Measurements from ENCODE around the gene ASRGL1. TPM values are rescaled to one million over a fixed set of nuclear protein-coding genes. Genes with fewer than 3 reads are reported as not detected.

ASRGL1 gene
- total RNA-seq, 1 experiment from 2014 or later, result 51.6 TPM

DNA sequence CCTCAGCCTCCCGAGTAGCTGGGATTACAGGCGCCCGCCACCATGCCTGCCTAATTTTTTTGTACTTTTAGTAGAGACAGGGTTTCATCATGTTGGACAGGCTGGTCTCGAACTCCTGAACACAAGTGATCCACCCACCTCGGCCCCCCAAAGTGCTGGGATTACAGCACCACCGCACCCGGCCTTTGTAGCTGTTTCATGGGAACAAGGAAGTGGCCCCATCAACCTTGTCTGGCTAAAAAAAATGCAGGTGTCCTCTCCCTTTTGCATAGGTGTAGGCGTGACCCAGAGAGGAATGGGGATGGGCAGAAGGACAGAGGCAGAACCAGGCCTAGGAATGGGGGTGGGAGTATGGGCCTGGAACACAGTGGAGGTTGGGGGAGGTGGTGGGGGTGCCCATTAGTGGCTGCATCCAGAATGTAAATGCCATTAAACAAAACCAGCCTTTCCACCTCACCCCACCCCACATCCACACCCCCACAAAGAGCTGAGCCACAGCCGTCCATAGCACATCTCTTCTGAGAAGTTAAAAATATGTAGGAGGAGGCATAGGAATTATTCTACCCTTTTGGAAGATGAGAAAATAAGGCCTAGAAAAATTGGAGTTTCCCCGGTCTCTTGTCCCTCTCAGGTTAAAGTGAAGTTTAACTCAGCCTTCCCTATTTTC lies 58.8 kb downstream of the ASRGL1 start (continued):
- TF ChIP-seq, protein P1, sequence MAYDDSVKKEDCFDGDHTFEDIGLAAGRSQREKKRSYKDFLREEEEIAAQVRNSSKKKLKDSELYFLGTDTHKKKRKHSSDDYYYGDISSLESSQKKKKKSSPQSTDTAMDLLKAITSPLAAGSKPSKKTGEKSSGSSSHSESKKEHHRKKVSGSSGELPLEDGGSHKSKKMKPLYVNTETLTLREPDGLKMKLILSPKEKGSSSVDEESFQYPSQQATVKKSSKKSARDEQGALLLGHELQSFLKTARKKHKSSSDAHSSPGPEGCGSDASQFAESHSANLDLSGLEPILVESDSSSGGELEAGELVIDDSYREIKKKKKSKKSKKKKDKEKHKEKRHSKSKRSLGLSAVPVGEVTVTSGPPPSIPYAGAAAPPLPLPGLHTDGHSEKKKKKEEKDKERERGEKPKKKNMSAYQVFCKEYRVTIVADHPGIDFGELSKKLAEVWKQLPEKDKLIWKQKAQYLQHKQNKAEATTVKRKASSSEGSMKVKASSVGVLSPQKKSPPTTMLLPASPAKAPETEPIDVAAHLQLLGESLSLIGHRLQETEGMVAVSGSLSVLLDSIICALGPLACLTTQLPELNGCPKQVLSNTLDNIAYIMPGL (CRISPR knock-in tag; IDR thresholded peaks at IDR 0.05), result no peak

DNA sequence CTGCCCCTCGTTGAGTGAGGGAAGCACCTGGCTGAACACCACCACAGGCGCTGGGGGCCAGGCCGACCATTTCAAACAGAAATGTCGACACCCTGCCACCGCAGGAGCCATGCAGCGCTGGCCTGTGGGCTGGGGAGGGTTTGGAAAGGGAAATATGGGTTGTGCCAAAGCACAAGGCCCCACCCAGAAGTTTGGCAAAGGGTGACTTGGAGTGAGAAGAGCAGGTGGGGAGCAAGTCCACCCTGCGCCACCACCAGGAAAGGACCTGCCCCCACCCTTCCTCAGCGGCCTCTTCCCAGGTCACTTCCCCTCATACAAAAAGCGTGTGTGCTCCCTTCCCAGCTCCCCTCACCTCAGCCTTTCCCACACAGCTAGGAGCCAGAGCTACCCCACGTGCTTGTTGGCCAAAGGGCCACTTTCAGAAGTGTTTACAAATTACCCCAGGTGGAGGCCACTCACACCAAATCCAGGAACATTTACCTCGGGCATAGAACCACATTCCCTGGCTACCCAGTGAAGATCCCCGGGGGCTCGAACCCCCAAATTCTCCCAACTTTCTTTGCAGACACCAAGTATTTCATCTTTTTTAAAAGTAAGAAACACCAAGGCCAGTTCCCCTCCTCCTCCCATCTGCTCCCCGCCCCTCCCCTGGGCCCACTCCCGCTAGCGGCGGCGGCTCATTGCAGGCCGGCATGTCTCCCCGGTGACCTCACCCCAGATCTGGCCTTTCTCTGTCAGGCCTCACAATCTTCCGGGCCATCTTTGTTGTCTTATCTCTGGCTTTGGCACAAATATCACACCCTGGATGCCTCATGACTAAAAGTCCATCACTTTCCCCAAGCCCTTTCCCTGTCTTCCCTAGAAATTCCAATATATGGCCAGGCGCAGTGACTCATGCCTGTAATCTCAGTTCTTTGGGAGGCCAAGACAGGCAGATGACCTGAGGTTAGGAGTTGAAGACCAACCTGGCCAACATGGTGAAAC lies 61.1 kb downstream of the ASRGL1 start:
- H3K9me3 Mint-ChIP-seq, result no peaks in the 10 kb centered on the region
- ATAC-seq (no peak), DNase-seq (ENCODE audit: low spot score) (no peak)
- POLR2A ChIA-PET, result interaction anchor here (0.6 kb wide), 1 partner anchor 257 kb away, joined by 3 read pairs; no protein-coding TSS in a partner anchor
- peaks cover 32% of the 10 kb centered on the region for H3K4me1 Mint-ChIP-seq
- TF ChIP-seq ZNF121 (CRISPR knock-in tag; IDR thresholded peaks at IDR 0.05), result 0 out of 2 replicates have a peak, but pooled peaks have one; percentile 20
- no peak for TF ChIP-seq JUN (CRISPR knock-in tag; IDR thresholded peaks at IDR 0.05)
- no peaks in the 10 kb centered on the region for H3K36me3 Mint-ChIP-seq
- H3K4me3 Mint-ChIP-seq, result no peak overlapping the region
- CTCF ChIA-PET, result interaction anchor here (0.9 to 6.4 kb wide), 4 partner anchors 26 to 144 kb away, joined by 3 to 49 read pairs (median 20); no protein-coding TSS in a partner anchor
- H3K27me3 Mint-ChIP-seq (ENCODE audit: low read depth), result peaks cover 3% of the 10 kb centered on the region; the same call in 1 of the 2 replicates
- no peak overlapping the region for H3K27ac Mint-ChIP-seq

DNA sequence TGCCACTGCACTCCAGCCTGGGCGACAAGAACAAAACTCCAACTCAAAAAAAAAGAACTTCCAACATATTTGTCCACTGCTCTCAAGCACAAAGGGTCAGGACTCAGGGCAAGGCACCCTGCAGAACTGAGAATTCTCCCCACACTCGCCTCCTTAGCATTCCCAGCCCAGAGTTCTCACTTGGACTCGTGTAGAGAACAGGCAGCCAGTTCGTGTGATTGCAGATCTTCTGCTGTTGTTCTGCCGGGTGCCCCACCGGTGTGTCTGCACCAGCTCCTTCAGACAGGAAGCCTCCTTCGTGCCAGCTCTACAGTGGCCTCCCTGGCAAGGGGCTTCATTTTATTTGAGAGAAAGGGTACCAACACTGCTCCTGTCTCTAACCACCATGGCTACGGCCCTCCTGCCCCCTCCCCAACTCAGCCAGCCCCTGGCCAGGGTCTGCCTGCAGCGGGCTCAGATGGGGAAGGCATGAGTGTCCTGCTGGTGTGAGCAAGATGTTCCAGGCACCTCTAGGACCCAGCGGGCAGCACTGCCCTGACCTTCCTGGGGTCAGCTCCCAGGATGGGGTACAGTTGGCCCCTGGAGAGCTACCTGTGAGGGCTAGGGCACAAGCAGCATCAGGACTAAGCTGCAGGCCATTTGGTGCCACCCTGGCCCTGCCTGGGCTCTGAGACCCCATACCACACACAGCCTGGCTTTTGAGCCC lies 62.1 kb downstream of the ASRGL1 start:
- ChIA-PET POLR2A (interaction anchor here (0.6 kb wide), 2 partner anchors 256 to 746 kb away, joined by 3 to 6 read pairs; no protein-coding TSS in a partner anchor), CTCF (interaction anchor here (0.6 to 6.4 kb wide), 3 partner anchors 26 to 162 kb away, joined by 3 to 49 read pairs (median 37); no protein-coding TSS in a partner anchor)
- Mint-ChIP-seq H3K36me3 (no peaks in the 10 kb centered on the region), H3K4me1 (peaks cover 32% of the 10 kb centered on the region), H3K4me3 (no peak overlapping the region), H3K27ac (no peak overlapping the region), H3K27me3 (ENCODE audit: low read depth) (peaks cover 3% of the 10 kb centered on the region; the same call in 1 of the 2 replicates), H3K9me3 (no peaks in the 10 kb centered on the region)
- ATAC-seq (no peak), DNase-seq (ENCODE audit: low spot score) (no peak)
- no peak for TF ChIP-seq ZNF138 (CRISPR knock-in tag; conservative IDR thresholded peaks at IDR 0.05)
- no peak for TF ChIP-seq ZNF219 (CRISPR knock-in tag; IDR thresholded peaks at IDR 0.05; ENCODE audit: borderline replicate concordance)
- TF ChIP-seq RORB (CRISPR knock-in tag; IDR thresholded peaks at IDR 0.05), result no peak
- TF ChIP-seq ESRRA (CRISPR knock-in tag; IDR thresholded peaks at IDR 0.05; ENCODE audit: borderline replicate concordance), result no peak

DNA sequence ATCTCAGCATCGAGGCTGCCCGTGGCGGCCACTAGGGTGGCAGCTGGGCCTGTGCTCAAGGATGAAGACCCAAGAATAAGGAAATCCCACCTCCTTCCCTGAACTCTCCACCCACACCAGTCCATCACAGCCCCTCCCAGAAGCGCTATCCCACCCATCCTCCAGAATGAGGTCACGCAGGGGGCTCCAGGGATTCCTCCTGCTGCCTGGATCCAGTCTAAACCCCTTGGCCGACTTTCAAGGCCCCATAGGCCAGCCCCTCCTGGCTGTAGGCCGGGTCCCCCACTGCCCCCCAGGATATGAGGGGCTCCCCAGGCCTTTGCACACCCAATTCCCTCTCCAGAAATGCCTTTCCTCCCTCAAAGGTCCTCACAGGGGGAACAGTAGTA lies 62.6 kb downstream of the ASRGL1 start:
- H3K4me3 Mint-ChIP-seq, result no peak overlapping the region
- no peak for ATAC-seq
- H3K9me3 Mint-ChIP-seq, result no peaks in the 10 kb centered on the region
- H3K36me3 Mint-ChIP-seq, result no peaks in the 10 kb centered on the region
- H3K27ac Mint-ChIP-seq, result no peak overlapping the region
- DNase-seq (ENCODE audit: low spot score), result no peak
- ChIA-PET POLR2A (no interaction called here), CTCF (interaction anchor here (3.9 to 6.4 kb wide), 2 partner anchors 25 to 143 kb away, joined by 37 to 49 read pairs; no protein-coding TSS in a partner anchor)
- H3K4me1 Mint-ChIP-seq, result peaks cover 31% of the 10 kb centered on the region
- TF ChIP-seq, protein P2, sequence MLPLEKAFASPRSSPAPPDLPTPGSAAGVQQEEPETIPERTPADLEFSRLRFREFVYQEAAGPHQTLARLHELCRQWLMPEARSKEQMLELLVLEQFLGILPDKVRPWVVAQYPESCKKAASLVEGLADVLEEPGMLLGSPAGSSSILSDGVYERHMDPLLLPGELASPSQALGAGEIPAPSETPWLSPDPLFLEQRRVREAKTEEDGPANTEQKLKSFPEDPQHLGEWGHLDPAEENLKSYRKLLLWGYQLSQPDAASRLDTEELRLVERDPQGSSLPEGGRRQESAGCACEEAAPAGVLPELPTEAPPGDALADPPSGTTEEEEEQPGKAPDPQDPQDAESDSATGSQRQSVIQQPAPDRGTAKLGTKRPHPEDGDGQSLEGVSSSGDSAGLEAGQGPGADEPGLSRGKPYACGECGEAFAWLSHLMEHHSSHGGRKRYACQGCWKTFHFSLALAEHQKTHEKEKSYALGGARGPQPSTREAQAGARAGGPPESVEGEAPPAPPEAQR (CRISPR knock-in tag; IDR thresholded peaks at IDR 0.05), result no peak
- TF ChIP-seq SMAD4 (CRISPR knock-in tag; IDR thresholded peaks at IDR 0.05) (no peak), GTF2I (CRISPR knock-in tag; conservative IDR thresholded peaks at IDR 0.05) (no peak), JAZF1 (CRISPR knock-in tag; IDR thresholded peaks at IDR 0.05) (no peak), JUN (CRISPR knock-in tag; IDR thresholded peaks at IDR 0.05) (no peak), ATF1 (CRISPR knock-in tag; IDR thresholded peaks at IDR 0.05) (no peak)
- TF ChIP-seq, protein P3, sequence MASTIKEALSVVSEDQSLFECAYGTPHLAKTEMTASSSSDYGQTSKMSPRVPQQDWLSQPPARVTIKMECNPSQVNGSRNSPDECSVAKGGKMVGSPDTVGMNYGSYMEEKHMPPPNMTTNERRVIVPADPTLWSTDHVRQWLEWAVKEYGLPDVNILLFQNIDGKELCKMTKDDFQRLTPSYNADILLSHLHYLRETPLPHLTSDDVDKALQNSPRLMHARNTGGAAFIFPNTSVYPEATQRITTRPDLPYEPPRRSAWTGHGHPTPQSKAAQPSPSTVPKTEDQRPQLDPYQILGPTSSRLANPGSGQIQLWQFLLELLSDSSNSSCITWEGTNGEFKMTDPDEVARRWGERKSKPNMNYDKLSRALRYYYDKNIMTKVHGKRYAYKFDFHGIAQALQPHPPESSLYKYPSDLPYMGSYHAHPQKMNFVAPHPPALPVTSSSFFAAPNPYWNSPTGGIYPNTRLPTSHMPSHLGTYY (CRISPR knock-in tag; IDR thresholded peaks at IDR 0.05), result no peak
- TF ChIP-seq, protein P4, sequence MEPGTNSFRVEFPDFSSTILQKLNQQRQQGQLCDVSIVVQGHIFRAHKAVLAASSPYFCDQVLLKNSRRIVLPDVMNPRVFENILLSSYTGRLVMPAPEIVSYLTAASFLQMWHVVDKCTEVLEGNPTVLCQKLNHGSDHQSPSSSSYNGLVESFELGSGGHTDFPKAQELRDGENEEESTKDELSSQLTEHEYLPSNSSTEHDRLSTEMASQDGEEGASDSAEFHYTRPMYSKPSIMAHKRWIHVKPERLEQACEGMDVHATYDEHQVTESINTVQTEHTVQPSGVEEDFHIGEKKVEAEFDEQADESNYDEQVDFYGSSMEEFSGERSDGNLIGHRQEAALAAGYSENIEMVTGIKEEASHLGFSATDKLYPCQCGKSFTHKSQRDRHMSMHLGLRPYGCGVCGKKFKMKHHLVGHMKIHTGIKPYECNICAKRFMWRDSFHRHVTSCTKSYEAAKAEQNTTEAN (CRISPR knock-in tag; IDR thresholded peaks at IDR 0.05), result no peak
- peaks cover 3% of the 10 kb centered on the region; the same call in 1 of the 2 replicates for H3K27me3 Mint-ChIP-seq (ENCODE audit: low read depth)

All from WTC11 (cell line).